Measurements from ENCODE around the gene MRPS27.

MRPS27 gene

GRCh38 chr5:72356361-72356760 lies 36.3 kb upstream of the MRPS27 start:
- no peak overlapping the region for H3K27ac ChIP-seq
- no peaks in the 10 kb centered on the region for H3K36me3 ChIP-seq
- H3K4me3 ChIP-seq (ENCODE audit: low read depth in 1 of 2, low read length in 1 of 2): no peak overlapping the region
- no peaks in the 10 kb centered on the region for H3K27me3 ChIP-seq
- TF ChIP-seq CTCF (IDR thresholded peaks at IDR 0.05): no peak
- peaks cover 26% of the 10 kb centered on the region in 2 experiments for H3K4me1 ChIP-seq (ENCODE audit: control insufficient read depth in 1 of 2, insufficient read depth in 1 of 2, low read depth in 1 of 2, low read length in 1 of 2)
- no peaks in the 10 kb centered on the region for H3K9me3 ChIP-seq

DNA sequence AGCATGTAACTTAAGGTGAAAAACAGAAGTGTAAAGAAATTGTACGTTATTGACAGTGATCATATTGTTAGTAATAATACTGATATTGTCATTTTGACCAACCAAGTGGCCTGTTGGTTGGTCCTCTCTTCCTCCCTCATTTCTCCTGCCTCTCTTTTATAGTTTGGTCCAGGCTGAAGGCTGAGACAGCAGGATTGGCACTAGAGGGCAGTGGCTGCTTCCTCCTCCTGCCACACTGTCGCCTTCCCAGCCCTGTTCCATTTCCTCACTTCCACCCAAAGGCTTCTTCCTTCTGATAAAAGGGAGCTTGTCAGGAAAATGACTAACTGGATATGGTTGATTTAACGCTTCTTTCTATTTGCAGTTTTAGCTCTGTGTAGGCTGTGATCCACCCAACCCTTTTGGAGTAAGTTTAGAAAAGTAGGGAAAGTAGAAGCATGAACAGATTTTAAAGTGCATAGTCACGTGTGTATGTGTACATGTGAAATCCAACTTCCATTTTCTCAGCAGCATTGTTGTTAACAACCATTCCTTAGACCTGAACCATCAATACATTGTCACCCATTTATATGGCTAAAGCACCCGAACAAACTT lies 35.8 kb upstream of the MRPS27 start:
- Histone ChIP-seq H3K9me3 (no peaks in the 10 kb centered on the region), H3K27me3 (no peaks in the 10 kb centered on the region), H3K27ac (no peak overlapping the region), H3K4me3 (ENCODE audit: low read depth in 1 of 2, low read length in 1 of 2) (no peak overlapping the region), H3K4me1 (ENCODE audit: control insufficient read depth in 1 of 2, insufficient read depth in 1 of 2, low read depth in 1 of 2, low read length in 1 of 2) (peaks cover 32% of the 10 kb centered on the region in 2 experiments), H3K36me3 (no peaks in the 10 kb centered on the region)
- TF ChIP-seq CTCF (IDR thresholded peaks at IDR 0.05): no peak

DNA sequence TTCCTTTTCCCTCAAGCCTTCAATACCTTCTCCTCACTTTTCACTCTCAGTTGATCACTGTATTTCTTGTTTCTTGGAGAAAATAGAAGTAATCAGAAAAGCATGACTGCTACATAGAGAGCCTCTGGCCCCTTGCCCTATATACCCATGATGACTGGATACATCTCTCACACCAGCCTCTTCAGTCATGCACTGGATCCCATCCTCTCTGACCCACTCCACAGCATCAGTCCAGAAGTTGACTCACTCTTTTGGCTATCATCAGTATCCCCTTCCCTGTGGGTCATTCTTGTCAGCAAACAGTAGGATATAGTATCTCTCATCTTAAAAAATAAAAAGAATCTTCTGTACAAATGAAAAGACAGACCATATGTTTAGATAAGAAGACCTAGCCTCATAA lies 33.0 kb upstream of the MRPS27 start:
- Histone ChIP-seq H3K27ac (peak overlapping the region; percentile 80), H3K9me3 (no peaks in the 10 kb centered on the region), H3K4me3 (ENCODE audit: low read depth in 1 of 2, low read length in 1 of 2) (peak overlapping the region in 1 of 2 experiments; percentile 33), H3K36me3 (no peaks in the 10 kb centered on the region), H3K4me1 (ENCODE audit: control insufficient read depth in 1 of 2, insufficient read depth in 1 of 2, low read depth in 1 of 2, low read length in 1 of 2) (peaks cover 59% of the 10 kb centered on the region in 2 experiments), H3K27me3 (no peaks in the 10 kb centered on the region)
- TF ChIP-seq CTCF (IDR thresholded peaks at IDR 0.05): no peak

- Histone ChIP-seq H3K9me3 (no peaks in the 10 kb centered on the region), H3K36me3 (no peaks in the 10 kb centered on the region), H3K4me1 (ENCODE audit: control insufficient read depth in 1 of 2, insufficient read depth in 1 of 2, low read depth in 1 of 2, low read length in 1 of 2) (peaks cover 64% of the 10 kb centered on the region in 2 experiments), H3K27ac (peak overlapping the region; percentile 80), H3K27me3 (no peaks in the 10 kb centered on the region), H3K4me3 (ENCODE audit: low read depth in 1 of 2, low read length in 1 of 2) (peak overlapping the region in 1 of 2 experiments; percentile 33)
- TF ChIP-seq CTCF (IDR thresholded peaks at IDR 0.05): no peak
These were observed 32.6 kb upstream of the MRPS27 start for GRCh38 chr5:72352616-72353015.

DNA sequence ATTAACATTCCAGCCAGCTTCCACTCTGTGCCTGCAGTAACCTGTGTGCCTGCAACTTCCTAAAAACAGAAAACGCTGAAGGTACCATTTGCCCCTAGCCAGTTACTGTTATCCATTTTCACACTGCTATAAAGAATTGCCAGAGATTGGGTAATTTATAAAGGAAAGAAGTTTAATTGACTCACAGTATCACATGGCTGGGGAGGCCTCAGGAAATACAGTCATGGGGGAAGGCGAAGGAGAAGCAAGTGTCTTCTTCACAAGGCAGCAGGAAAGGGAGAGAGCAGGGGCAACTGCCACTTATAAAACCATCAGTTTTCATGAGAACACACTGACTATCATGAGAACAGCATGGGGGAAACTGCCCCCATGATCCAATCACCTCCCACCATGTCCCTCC lies 31.3 kb upstream of the MRPS27 start:
- H3K27me3 ChIP-seq: no peaks in the 10 kb centered on the region
- TF ChIP-seq CTCF (IDR thresholded peaks at IDR 0.05): no peak
- H3K9me3 ChIP-seq: no peaks in the 10 kb centered on the region
- no peak overlapping the region for H3K4me3 ChIP-seq (ENCODE audit: low read depth in 1 of 2, low read length in 1 of 2)
- H3K36me3 ChIP-seq: no peaks in the 10 kb centered on the region
- H3K27ac ChIP-seq: peak overlapping the region; percentile 80
- peaks cover 65 to 67% of the 10 kb centered on the region in 2 experiments for H3K4me1 ChIP-seq (ENCODE audit: control insufficient read depth in 1 of 2, insufficient read depth in 1 of 2, low read depth in 1 of 2, low read length in 1 of 2)
